GM12878 (cell line): ENCODE results near the gene CTSD. TPM values are rescaled to one million over a fixed set of nuclear protein-coding genes. Genes with fewer than 3 reads are reported as not detected.

Experiments
- ATAC-seq: fragments of 200-7000 bp; cut with Tn5 transposase; 3 replicates; pipeline ENCODE4 v1.9.1; 2020; ENCODE audit warnings: mild to moderate bottlenecking, moderate library complexity
- BruUV-seq: library from RNA; stranded (reverse); fragments of 400-500 nt; replicated peaks from 2 replicates; lab custom pipeline; 2021; lab: Mats Ljungman, UMichigan
- CTCF ChIA-PET: fragments of 300-600 bp; sonication (Branson Sonifier 250); formaldehyde crosslinking; extraction: SDS; loops from one replicate; lab custom pipeline; 2021; ENCODE audit warnings: inconsistent platforms; lab: Yijun Ruan, JAX
- POLR2A ChIA-PET: fragments of 350-600 bp; formaldehyde crosslinking; extraction: SDS; loops from one replicate; lab custom pipeline; 2021; ENCODE audit warnings: inconsistent platforms; lab: Charles Lee
- RAD21 ChIA-PET: fragments of 300-600 bp; sonication (Branson Sonifier 250); formaldehyde crosslinking; loops from one replicate; lab custom pipeline; 2023; ENCODE audit warnings: antibody characterized with exemption; ENCODE audit not compliant: unreplicated experiment; lab: Charles Lee
- SMC1A ChIA-PET: fragments of 300-600 bp; sonication (Branson Sonifier 250); formaldehyde crosslinking; loops from one replicate; lab custom pipeline; 2023; ENCODE audit not compliant: unreplicated experiment, uncharacterized antibody; lab: Charles Lee
- DNase-seq: peaks from one replicate; pipeline ENCODE4 v3.0.0-alpha.2; 2011; ENCODE audit warnings: low read depth, low spot score
- FAIRE-seq: peaks from 3 replicates; lab custom pipeline; 2011; peaks lifted over from hg19 to GRCh38; lab: Jason Lieb, UNC
- H2AFZ ChIP-seq: 2 replicates; pipeline ENCODE4 v1.6.0; 2011; ENCODE audit warnings: low read depth, low read length, control low read depth; ENCODE audit not compliant: control insufficient read depth
- H3K27ac ChIP-seq: 2 replicates; pipeline ENCODE4 v1.5.1; 2011; ENCODE audit warnings: control low read depth; ENCODE audit not compliant: control insufficient read depth, insufficient read depth
- H3K27me3 ChIP-seq, 2 experiments: replicated peaks in 1 of 2; 2 replicates each; pipeline versions ENCODE4 v1.6.0 to v1.6.1; 2011; ENCODE audit warnings: low read length in 1 of 2; ENCODE audit not compliant: control insufficient read depth in 2 of 2, insufficient read depth in 2 of 2
- H3K36me3 ChIP-seq, 2 experiments: 2 replicates each; pipeline ENCODE4 v1.5.1; 2011; ENCODE audit warnings: low read length in 1 of 2; ENCODE audit not compliant: control insufficient read depth in 2 of 2, insufficient read depth in 2 of 2
- H3K4me1 ChIP-seq: 2 replicates; pipeline ENCODE4 v1.6.1; 2011; ENCODE audit warnings: mild to moderate bottlenecking, low read length, moderate library complexity, mixed read lengths; ENCODE audit not compliant: control insufficient read depth, insufficient read depth
- H3K4me2 ChIP-seq: 2 replicates; pipeline ENCODE4 v1.6.0; 2011; ENCODE audit warnings: control low read depth; ENCODE audit not compliant: control insufficient read depth, insufficient read depth
- H3K4me3 ChIP-seq: fragments of 200-600 bp; sonication (generic); 2 replicates; pipeline ENCODE4 v1.5.1; 2016
- H3K79me2 ChIP-seq: 2 replicates; pipeline ENCODE4 v1.6.0; 2011; ENCODE audit warnings: low read length; ENCODE audit not compliant: control insufficient read depth, insufficient read depth
- H3K9ac ChIP-seq: 2 replicates; pipeline ENCODE4 v1.8.0; 2011; ENCODE audit warnings: low read length, control low read depth, mixed read lengths; ENCODE audit not compliant: control insufficient read depth, insufficient read depth
- H3K9me3 ChIP-seq: replicated peaks from 3 replicates; pipeline ENCODE4 v1.5.1; 2011; ENCODE audit warnings: mild to moderate bottlenecking, low read length; ENCODE audit not compliant: control insufficient read depth, insufficient read depth
- H4K20me1 ChIP-seq: 2 replicates; pipeline ENCODE4 v1.6.0; 2011; ENCODE audit not compliant: control insufficient read depth, insufficient read depth
- ATF3 ChIP-seq: IDR thresholded peaks from 2 replicates; pipeline ENCODE4 v1.6.1; 2011; ENCODE audit warnings: low read depth, mild to moderate bottlenecking, low read length, moderate library complexity, borderline replicate concordance; ENCODE audit errors: extremely low read depth
- BACH1 ChIP-seq: fragments of 450-650 bp; IDR thresholded peaks from 2 replicates; pipeline ENCODE4 v1.6.1; 2017; ENCODE audit warnings: mild to moderate bottlenecking, borderline replicate concordance
- BMI1 ChIP-seq: fragments of 450-650 bp; IDR thresholded peaks from 2 replicates; pipeline ENCODE4 v1.6.1; 2016; ENCODE audit warnings: mild to moderate bottlenecking, moderate library complexity, borderline replicate concordance
- CHD1 ChIP-seq: IDR thresholded peaks from 2 replicates; pipeline ENCODE4 v1.6.1; 2012; ENCODE audit warnings: low read depth, low read length, improper control_type of control experiment
- JUND ChIP-seq: IDR thresholded peaks from 2 replicates; pipeline ENCODE4 v1.6.1; 2012; ENCODE audit warnings: low read depth, mild to moderate bottlenecking, low read length, improper control_type of control experiment, moderate library complexity
- MYC ChIP-seq: IDR thresholded peaks from 2 replicates; pipeline ENCODE4 v1.6.1; 2011; ENCODE audit warnings: mild to moderate bottlenecking, low read length, moderate library complexity, inconsistent platforms; ENCODE audit not compliant: insufficient read depth, insufficient replicate concordance, insufficient read length, severe bottlenecking
- NFIC ChIP-seq: IDR thresholded peaks from 2 replicates; pipeline ENCODE4 v1.6.1; 2012; ENCODE audit warnings: low read depth, mild to moderate bottlenecking, inconsistent platforms, low read length, moderate library complexity
- PRDM15 ChIP-seq: fragments of 450-650 bp; formaldehyde crosslinking; IDR thresholded peaks from 2 replicates; pipeline ENCODE4 v1.4.0; 2020; ENCODE audit warnings: mild to moderate bottlenecking, moderate library complexity
- WRNIP1 ChIP-seq: IDR thresholded peaks from 2 replicates; pipeline ENCODE4 v1.6.1; 2011; ENCODE audit warnings: low read depth, low read length, improper control_type of control experiment, borderline replicate concordance
- ZBED1 ChIP-seq: IDR thresholded peaks from 2 replicates; pipeline ENCODE4 v1.6.1; 2016; ENCODE audit warnings: borderline replicate concordance
- WGBS: methylation state at CpG from one replicate; pipeline ENCODE4 v1.1.6; 2016; ENCODE audit warnings: low lambda C conversion rate; ENCODE audit not compliant: insufficient replicate concordance, insufficient coverage; ENCODE audit errors: missing lambda C conversion rate; 5-methylcytosine and 5-hydroxymethylcytosine counted together
- in situ Hi-C: fragments of 300-500 bp; cut with MboI; formaldehyde crosslinking; loops from 9 replicates; pipeline ENCODE4 v1.14.3; 2018; ENCODE audit warnings: mixed read lengths
- intact Hi-C: fragments of 100-400 bp; cut with micrococcal nuclease; formaldehyde crosslinking; loops from one replicate; pipeline ENCODE4 v1.14.2; 2022; ENCODE audit not compliant: unreplicated experiment
- polyA plus RNA-seq, 11 experiments: library from polyadenylated mRNA; depleted of rRNA in 4 of 11; unstranded in 6 of 11; stranded (reverse) in 5 of 11; fragments of >200 nt; fragmentation: Nextera tagmentation in 4 of 11; fragmentation: Illumina TruSeq in 1 of 11; extraction: Ambion mirVana in 4 of 11; extraction: Trizol in 1 of 11; gene quantifications; 1 replicate in 1 of 11; 2 replicates in 10 of 11; pipeline versions ENCODE4 v1.2.1 to v1.2.3, GENCODE V29; 2011 to 2016; ENCODE audit warnings: inconsistent platforms in 2 of 11, missing spikeins in 2 of 11, low read depth in 1 of 11
- total RNA-seq, 4 experiments: library from RNA; depleted of rRNA in 3 of 4; stranded (reverse); fragments of >200 nt in 3 of 4; fragmentation: Illumina TruSeq in 1 of 4; extraction: Trizol in 1 of 4; gene quantifications; 2 replicates each; pipeline versions ENCODE4 v1.2.1 to v1.2.3, GENCODE V29; 2013 to 2021
- TF ChIP-seq, protein P1 (sequence below): IDR thresholded peaks from 2 replicates; pipeline ENCODE4 v1.6.1; 2011; ENCODE audit warnings: low read depth, low read length, improper control_type of control experiment, borderline replicate concordance
- TF ChIP-seq, protein P2 (sequence below): fragments of 450-650 bp; IDR thresholded peaks from 2 replicates; pipeline ENCODE4 v1.6.1; 2018; ENCODE audit warnings: mild to moderate bottlenecking, low read depth, moderate library complexity; ENCODE audit not compliant: partially characterized antibody

Gene CTSD
- total and polyA plus RNA-seq, 10 of the 15 experiments (the other 5 are each of a cell fraction or from before 2014, with no cell fraction given), result 0.42 to 54.6 (median 25.0) TPM

DNA sequence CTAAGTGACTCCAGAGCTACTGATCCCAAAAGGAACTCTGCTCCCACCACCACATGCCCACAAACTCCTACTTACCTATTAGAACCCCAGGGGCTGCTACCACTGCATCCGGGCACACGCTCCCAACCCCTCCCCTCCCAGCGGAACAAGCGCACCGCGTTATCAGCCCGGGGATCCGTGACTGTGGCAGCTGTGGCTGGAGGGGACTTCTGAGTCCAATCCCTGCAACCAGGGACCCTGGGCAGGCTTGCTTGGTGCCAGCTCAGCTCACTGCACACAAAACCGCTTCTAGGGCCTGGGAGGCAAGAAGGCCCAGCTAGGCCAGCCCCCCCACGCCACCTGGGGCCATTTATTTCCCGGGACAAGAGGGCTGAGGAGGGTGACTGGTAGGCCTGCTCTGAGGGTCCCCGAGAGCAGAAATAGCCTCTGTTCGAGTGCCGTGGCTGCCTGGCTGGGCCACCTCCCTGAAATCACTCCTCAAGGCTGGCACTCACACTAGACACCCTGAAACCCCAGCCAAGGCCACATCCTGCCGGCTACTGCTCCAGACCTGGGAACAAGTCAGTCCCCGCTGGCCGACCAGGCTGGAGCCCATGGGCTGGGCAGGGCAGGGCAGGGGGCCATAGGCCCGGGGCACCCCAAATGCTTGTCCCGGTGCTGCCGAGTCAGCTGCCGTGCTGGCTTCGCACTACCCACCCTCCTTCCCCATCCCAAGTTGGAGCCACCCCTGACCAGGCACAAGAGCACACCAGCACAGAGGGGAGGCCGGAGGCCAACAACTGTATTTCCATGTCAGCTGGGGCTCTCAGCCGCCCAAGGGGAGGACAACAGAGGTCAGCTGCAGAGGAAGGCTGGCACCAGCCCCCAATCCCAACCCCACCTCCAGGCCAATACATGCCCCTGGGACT lies 11.5 kb downstream of the CTSD start:
- 72% methylated on average over 24 of the region's 24 CpGs for WGBS
- intact Hi-C loops, result no loop called here
- ATAC-seq, result no peak

More for the DNA sequence above, 11.5 kb downstream of the CTSD start:
- ChIA-PET RAD21 (no interaction called here), POLR2A (no interaction called here), CTCF (interaction anchor here (1.1 kb wide), 1 partner anchor 14 kb away, joined by 3 read pairs; no protein-coding TSS in a partner anchor), SMC1A (no interaction called here)
- no peak for DNase-seq
- Histone ChIP-seq H3K9ac (no peak overlapping the region), H3K27ac (no peak overlapping the region), H3K27me3 (no peaks in the 10 kb centered on the region; a peak in 1 of 4 replicates), H4K20me1 (no peaks in the 10 kb centered on the region), H3K4me3 (no peak overlapping the region), H3K36me3 (no peaks in the 10 kb centered on the region), H2AFZ (no peak overlapping the region), H3K79me2 (no peaks in the 10 kb centered on the region), H3K9me3 (no peaks in the 10 kb centered on the region), H3K4me1 (no peaks in the 10 kb centered on the region), H3K4me2 (no peak overlapping the region)
- TF ChIP-seq PRDM15 (no peak), NFIC (no peak), CHD1 (no peak), ZBED1 (no peak), MYC (no peak), ATF3 (no peak), JUND (no peak), BMI1 (no peak), BACH1 (no peak), WRNIP1 (no peak)
- TF ChIP-seq, protein P1, sequence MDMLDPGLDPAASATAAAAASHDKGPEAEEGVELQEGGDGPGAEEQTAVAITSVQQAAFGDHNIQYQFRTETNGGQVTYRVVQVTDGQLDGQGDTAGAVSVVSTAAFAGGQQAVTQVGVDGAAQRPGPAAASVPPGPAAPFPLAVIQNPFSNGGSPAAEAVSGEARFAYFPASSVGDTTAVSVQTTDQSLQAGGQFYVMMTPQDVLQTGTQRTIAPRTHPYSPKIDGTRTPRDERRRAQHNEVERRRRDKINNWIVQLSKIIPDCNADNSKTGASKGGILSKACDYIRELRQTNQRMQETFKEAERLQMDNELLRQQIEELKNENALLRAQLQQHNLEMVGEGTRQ, result no peak
- TF ChIP-seq, protein P2, sequence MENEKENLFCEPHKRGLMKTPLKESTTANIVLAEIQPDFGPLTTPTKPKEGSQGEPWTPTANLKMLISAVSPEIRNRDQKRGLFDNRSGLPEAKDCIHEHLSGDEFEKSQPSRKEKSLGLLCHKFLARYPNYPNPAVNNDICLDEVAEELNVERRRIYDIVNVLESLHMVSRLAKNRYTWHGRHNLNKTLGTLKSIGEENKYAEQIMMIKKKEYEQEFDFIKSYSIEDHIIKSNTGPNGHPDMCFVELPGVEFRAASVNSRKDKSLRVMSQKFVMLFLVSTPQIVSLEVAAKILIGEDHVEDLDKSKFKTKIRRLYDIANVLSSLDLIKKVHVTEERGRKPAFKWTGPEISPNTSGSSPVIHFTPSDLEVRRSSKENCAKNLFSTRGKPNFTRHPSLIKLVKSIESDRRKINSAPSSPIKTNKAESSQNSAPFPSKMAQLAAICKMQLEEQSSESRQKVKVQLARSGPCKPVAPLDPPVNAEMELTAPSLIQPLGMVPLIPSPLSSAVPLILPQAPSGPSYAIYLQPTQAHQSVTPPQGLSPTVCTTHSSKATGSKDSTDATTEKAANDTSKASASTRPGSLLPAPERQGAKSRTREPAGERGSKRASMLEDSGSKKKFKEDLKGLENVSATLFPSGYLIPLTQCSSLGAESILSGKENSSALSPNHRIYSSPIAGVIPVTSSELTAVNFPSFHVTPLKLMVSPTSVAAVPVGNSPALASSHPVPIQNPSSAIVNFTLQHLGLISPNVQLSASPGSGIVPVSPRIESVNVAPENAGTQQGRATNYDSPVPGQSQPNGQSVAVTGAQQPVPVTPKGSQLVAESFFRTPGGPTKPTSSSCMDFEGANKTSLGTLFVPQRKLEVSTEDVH, result no peak
- no TSS peak for BruUV-seq
- in situ Hi-C loops, result no loop called here
- FAIRE-seq, result no peak
